SH-SY5Y (cell line): ENCODE results near the gene CCNJL.

Source experiments
- GATA2 ChIP-seq: IDR thresholded peaks from 2 replicates; pipeline ENCODE4 v1.6.1; 2011; ENCODE audit warnings: mild to moderate bottlenecking, low read depth, low read length
- GATA3 ChIP-seq: IDR thresholded peaks from 2 replicates; pipeline ENCODE4 v1.6.1; 2011; ENCODE audit warnings: low read depth, mild to moderate bottlenecking, low read length, moderate library complexity

Gene CCNJL

DNA sequence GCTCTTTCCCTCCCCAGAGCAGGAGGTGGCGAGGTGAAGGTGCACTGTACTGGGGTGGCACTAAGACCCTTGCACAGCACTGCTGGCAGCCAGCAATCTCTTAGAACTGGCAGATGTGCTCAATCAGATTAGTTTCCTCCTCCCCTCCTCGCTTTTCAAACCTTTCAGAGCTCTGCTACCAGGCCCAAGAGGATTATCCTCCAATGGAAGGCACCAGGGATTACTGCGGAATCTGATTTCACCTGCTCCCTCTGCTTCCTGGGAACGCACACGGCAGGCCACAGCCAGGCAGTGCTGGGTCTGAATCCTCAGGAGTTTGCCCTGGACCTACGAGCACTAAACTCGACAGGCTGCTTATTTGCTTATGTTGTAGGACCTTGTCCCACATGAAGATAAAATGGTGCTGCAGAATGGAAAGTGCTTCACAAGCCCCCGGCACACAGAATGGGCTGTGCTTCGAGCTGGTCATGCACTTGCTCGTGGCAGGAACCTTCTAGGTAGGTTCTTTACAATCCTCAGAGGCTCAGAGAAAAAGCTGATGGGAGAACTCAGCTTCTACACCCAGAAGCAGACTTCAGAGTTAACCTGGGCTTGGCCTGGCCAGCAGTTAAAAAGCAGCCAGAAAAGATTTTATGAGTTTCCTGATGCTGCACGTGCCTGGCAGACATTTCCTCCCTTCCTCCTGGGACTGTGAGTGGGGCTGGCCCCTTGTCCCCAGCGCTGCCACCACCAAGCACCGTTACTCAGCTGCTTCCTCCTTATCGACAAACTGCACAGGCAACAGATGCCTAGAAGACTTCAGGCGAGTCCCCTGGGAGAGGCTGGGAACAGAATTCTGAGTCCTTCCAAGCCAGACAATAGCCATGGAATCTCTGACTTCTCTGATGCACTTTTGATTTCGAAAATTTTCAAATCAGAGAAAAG lies 50.0 kb downstream of the CCNJL start:
- TF ChIP-seq GATA3 (no peak), GATA2 (peak; percentile 72)

DNA sequence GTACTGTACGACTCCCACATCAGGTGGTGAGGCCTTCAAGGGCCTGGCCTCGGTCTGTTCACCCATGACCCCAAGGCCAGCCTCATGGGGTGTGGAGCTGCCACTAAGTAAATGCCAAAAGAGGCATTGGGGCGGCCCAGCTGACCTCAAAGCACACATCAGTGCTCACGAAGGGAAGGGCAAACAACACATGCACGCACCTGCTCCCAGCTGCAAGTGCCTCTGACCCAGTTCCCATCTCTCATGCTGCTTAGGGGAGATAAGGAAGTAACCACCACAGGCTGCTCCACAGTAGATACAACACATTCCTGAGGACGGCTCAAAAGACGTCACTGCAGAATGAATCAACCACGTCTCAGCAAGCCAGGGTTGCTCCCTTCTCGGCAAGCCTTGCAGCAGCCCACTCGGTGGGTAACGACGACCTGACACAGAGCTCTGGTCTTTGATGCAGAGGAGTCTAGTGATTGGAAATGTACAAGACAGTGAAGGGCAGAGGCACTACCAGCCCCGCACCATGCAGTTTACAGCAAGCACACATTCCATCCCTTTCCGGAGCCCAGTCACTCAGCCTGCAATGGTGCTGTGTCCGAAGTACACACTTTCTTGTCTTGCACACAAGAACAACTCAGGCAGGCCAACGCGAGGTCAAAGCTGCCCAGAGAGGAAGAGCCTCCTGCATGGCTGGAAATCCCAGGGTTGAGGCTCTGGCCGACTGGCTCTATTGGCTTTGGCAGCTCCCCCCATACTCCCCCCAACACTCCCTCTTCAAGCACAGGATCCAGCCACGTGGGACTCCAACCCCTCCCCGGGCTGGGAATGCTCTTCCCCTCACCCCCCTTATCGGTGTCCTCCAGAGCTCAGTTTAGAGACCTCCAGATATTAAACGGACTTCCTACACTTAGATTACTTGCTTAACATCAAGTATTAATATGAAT lies 51.2 kb downstream of the CCNJL start:
- TF ChIP-seq GATA2 (no peak), GATA3 (no peak)

DNA sequence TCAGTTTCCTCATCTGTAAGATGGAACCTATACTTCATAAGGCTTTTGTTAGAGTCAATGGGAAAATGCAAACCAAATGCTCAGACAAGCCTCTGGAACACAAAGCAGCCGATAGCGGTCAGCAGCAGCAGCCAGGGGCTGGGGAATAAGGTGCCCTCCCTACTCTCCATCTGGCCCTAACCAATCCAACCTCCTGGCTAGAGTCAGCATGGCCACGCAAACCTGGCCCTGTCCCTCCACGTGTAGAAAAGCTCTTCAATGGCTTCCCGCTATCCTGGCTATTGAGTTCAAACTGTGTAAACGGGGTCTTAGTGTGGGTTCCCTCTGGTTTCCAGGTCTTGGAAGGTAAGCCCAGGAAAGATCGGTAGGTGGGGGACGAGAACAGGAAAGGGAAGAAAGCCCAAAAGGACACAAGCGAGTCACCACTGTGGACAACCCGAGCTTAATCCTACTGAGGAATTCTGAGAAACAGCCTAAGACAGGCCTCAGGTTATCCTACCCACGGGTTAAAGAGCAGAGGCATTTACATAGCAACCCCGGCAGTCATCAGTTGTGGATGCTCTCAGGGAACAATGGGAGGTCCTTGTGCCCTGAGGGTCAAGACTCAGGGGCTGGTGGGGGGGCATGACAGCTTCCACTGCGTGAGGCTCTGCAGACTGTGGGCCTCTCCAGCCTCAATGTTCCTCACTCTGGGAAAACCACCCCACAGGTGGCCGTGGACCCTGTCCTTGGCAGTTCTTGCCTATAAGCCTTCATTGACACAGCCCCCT lies 52.2 kb downstream of the CCNJL start:
- TF ChIP-seq GATA2 (no peak), GATA3 (no peak)

DNA sequence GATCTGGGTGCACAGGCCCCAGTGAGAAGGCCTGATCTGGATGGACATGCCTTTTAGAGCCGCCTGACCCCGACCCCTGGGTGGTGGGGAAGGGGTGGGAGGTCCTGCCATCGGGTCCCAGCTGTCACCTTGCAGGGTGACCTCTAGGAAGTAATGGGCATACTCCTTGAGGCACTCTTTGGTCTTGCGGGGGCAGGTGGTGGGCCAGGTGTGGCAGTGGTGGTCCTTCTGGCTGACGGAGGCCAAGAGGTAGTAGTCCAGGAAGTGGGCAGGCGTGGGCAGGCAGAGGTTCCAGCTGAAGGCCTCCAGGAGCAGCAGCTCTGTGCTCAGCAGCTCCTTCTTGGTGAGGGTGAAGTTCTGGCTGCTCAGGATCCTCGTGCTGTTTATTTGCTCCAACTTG lies 53.0 kb downstream of the CCNJL start:
- no peak for TF ChIP-seq GATA3
- TF ChIP-seq GATA2: no peak

DNA sequence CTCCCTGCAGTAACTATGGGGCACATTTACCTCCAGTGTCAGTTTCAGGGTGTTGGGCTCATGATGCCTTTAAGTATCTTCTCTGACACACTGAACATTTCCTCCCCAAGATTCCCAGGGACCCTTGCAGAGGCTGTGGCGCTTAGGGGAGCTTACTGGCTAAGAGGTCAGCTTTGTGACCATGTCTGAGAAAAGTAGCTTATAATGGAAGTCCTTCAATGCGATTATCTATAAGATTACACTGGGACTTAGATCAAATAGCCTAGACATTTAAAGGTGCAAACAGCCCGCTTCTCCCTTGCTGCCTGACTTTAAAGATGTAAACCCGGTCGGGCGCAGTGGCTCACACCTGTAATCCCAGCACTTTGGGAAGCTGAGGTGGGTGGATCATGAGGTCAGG lies 57.7 kb downstream of the CCNJL start:
- no peak for TF ChIP-seq GATA2
- no peak for TF ChIP-seq GATA3

DNA sequence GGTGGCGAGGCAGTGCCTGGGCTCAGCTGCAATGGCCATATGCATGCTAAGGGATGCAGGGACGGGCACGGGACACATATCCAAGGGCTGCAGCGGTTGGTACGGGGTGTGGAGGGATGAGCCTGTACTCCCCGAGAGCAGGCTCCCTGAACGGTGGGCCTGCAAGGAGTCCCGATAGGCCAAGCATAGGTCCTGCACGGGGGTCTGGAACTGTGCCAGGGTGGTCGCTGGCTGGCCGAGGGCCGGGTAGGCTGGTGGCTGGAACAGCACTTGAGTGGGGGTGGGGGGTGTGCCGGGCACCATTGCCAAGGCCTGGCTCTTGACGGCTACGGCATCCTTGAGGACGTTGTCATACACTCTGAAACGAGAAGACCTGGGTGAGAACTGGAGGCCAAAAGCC lies 58.9 kb downstream of the CCNJL start:
- no peak for TF ChIP-seq GATA3
- no peak for TF ChIP-seq GATA2

- no peak for TF ChIP-seq GATA3
- TF ChIP-seq GATA2: no peak
Measured at GRCh38 chr5:160252916-160253315, 59.4 kb downstream of the CCNJL start.

DNA sequence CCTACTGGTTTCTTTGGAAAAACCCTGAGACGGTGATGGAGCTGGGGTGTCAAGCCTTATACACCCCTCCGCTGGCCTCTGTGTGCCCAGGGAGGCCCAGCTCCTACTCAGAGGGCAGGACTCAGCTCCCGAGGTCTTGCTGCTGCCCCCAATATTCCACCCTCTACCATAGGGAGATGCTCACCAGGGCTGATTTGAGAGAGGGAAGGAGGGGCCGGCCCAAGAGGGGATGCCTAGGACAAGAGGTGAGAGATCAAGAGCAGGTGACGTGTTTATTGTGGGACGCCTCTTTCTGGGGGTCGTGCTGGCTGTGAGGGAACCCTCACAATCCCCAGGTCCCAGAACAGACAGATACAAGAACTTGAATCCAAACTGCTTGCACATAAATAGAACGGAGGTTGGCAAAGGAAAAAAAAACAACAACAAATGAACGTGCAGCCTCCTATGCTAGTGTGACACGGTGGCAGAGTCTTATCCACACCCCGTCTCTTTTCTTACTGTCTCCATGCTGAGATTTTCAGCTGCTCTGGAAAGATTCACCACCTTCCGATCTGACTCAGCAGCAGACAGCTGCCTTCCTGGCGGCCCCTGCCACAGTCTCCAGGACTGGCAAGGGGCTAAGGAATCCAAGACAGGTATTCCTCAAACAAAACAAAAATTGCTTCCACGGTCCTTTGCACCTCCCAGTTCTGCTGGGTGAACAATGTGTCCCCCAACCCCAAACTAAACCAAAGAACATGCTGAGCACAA lies 60.8 kb downstream of the CCNJL start:
- TF ChIP-seq GATA2 (no peak), GATA3 (no peak)

GRCh38 chr5:160250826-160251225 lies 61.5 kb downstream of the CCNJL start:
- TF ChIP-seq GATA3: no peak
- no peak for TF ChIP-seq GATA2

DNA sequence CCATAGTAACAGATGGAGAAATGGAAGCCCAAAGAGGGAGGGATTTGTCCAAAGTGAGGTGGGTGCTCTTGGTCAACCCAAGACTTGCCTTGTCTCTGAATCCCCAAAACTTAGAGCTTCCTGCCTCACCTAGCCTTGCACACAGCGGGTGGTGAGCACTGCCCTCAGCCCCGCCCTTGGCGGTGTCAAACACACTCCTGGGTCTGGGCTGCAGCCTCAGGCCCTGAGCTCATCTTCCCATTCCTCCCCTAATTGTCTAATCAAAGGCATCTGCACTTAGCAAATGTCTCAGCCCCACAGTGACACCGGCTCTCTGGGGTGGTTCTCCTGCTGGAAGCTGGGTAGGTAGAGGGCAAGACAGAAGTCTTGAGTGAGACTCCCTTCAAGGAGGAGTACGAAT lies 62.1 kb downstream of the CCNJL start:
- TF ChIP-seq GATA3 (no peak), GATA2 (no peak)

- no peak for TF ChIP-seq GATA3
- no peak for TF ChIP-seq GATA2
Measured at GRCh38 chr5:160245506-160246086, 66.8 kb downstream of the CCNJL start.

- TF ChIP-seq GATA3 (no peak), GATA2 (no peak)
Measured at GRCh38 chr5:160242145-160242544, 70.2 kb downstream of the CCNJL start.

DNA sequence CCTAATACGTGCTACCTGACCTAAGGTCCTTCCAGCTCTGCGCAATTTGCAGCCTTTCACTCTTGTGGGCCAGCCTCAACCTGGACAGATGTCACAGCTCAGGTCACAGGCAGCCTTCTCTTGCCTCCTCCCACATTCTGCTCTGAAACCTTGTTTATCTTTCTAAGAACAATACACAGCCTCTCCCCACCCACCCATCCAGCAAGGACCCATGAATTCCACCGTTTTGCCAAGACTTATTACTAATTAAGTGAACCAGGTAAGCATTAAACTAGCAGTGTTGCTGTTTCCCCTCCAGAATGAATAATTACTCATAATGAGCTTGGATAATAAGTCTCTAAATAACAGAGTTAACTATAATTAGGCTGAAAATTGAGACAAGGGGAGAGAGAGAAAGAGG lies 72.0 kb downstream of the CCNJL start:
- no peak for TF ChIP-seq GATA3
- no peak for TF ChIP-seq GATA2
